HEK293 (cell line): ENCODE measurements around the gene CARM1.

ENCODE experiments used
- BCL6B ChIP-seq: fragments of 450-650 bp; formaldehyde crosslinking; IDR thresholded peaks from 2 replicates; pipeline ENCODE4 v1.5.1; 2017; ENCODE audit warnings: missing biosample characterization, missing genetic modification characterization
- IKZF3 ChIP-seq: fragments of 450-650 bp; IDR thresholded peaks from 2 replicates; pipeline ENCODE4 v1.5.0; 2018; ENCODE audit warnings: missing biosample characterization, mild to moderate bottlenecking, missing genetic modification characterization, moderate library complexity
- KLF7 ChIP-seq: fragments of 450-650 bp; formaldehyde crosslinking; IDR thresholded peaks from 2 replicates; pipeline ENCODE4 v1.5.1; 2016; ENCODE audit warnings: missing biosample characterization, missing genetic modification characterization, borderline replicate concordance
- KLF8 ChIP-seq: fragments of 450-650 bp; formaldehyde crosslinking; IDR thresholded peaks from 2 replicates; pipeline ENCODE4 v1.5.1; 2016; ENCODE audit warnings: missing biosample characterization, missing genetic modification characterization
- OVOL3 ChIP-seq: fragments of 450-650 bp; formaldehyde crosslinking; IDR thresholded peaks from 2 replicates; pipeline ENCODE4 v1.5.1; 2016; ENCODE audit warnings: missing biosample characterization, missing genetic modification characterization
- PRDM4 ChIP-seq: fragments of 450-650 bp; formaldehyde crosslinking; IDR thresholded peaks from 2 replicates; pipeline ENCODE4 v1.5.1; 2017; ENCODE audit warnings: missing biosample characterization, missing genetic modification characterization
- SCRT1 ChIP-seq: fragments of 450-650 bp; formaldehyde crosslinking; IDR thresholded peaks from 2 replicates; pipeline ENCODE4 v1.5.1; 2016; ENCODE audit warnings: missing biosample characterization, missing genetic modification characterization, borderline replicate concordance
- SP3 ChIP-seq: fragments of 450-650 bp; formaldehyde crosslinking; IDR thresholded peaks from 2 replicates; pipeline ENCODE4 v1.5.1; 2016; ENCODE audit warnings: missing biosample characterization, missing genetic modification characterization
- TRIM28 ChIP-seq: IDR thresholded peaks from 2 replicates; pipeline ENCODE4 v1.6.1; 2011; ENCODE audit warnings: low read length, control low read depth, borderline replicate concordance
- ZBTB10 ChIP-seq: fragments of 450-650 bp; formaldehyde crosslinking; IDR thresholded peaks from 2 replicates; pipeline ENCODE4 v1.5.1; 2016; ENCODE audit warnings: missing biosample characterization, missing genetic modification characterization
- ZBTB8A ChIP-seq: fragments of 450-650 bp; formaldehyde crosslinking; IDR thresholded peaks from 2 replicates; pipeline ENCODE4 v1.5.1; 2016; ENCODE audit warnings: missing biosample characterization, missing genetic modification characterization
- ZEB2 ChIP-seq: fragments of 450-650 bp; formaldehyde crosslinking; IDR thresholded peaks from 2 replicates; pipeline ENCODE4 v1.5.1; 2016; ENCODE audit warnings: missing biosample characterization, missing genetic modification characterization
- ZNF274 ChIP-seq, 2 experiments: fragments of 200-500 bp in 1 of 2; fragments of 450-650 bp in 1 of 2; sonication (Bioruptor generic) in 1 of 2; formaldehyde crosslinking in 1 of 2; IDR thresholded peaks; 2 replicates each; pipeline versions ENCODE4 v1.5.1 to v1.6.1; 2014 to 2016; ENCODE audit warnings: borderline replicate concordance in 1 of 2, inconsistent platforms in 1 of 2, low read length in 1 of 2, missing biosample characterization in 1 of 2, missing genetic modification characterization in 1 of 2
- ZNF449 ChIP-seq: fragments of 450-650 bp; formaldehyde crosslinking; IDR thresholded peaks from 2 replicates; pipeline ENCODE4 v1.5.1; 2017; ENCODE audit warnings: missing biosample characterization, mild to moderate bottlenecking, missing genetic modification characterization, moderate library complexity
- ZNF610 ChIP-seq: fragments of 450-650 bp; formaldehyde crosslinking; IDR thresholded peaks from 2 replicates; pipeline ENCODE4 v1.5.1; 2016; ENCODE audit warnings: missing biosample characterization, missing genetic modification characterization, borderline replicate concordance
- ZNF629 ChIP-seq: fragments of 450-650 bp; formaldehyde crosslinking; IDR thresholded peaks from 2 replicates; pipeline ENCODE4 v1.5.1; 2017; ENCODE audit warnings: missing biosample characterization, missing genetic modification characterization
- ZNF639 ChIP-seq: fragments of 450-650 bp; formaldehyde crosslinking; IDR thresholded peaks from 2 replicates; pipeline ENCODE4 v1.5.1; 2016; ENCODE audit warnings: missing biosample characterization, missing genetic modification characterization
- ZNF660 ChIP-seq: fragments of 450-650 bp; IDR thresholded peaks from 2 replicates; pipeline ENCODE4 v1.5.1; 2018; ENCODE audit warnings: missing biosample characterization, mild to moderate bottlenecking, missing genetic modification characterization
- ZNF664 ChIP-seq: fragments of 450-650 bp; formaldehyde crosslinking; IDR thresholded peaks from 2 replicates; pipeline ENCODE4 v1.5.1; 2016; ENCODE audit warnings: missing biosample characterization, missing genetic modification characterization
- ZNF692 ChIP-seq: fragments of 450-650 bp; formaldehyde crosslinking; IDR thresholded peaks from 2 replicates; pipeline ENCODE4 v1.5.1; 2016; ENCODE audit warnings: missing biosample characterization, missing genetic modification characterization
- ZNF701 ChIP-seq: fragments of 450-650 bp; formaldehyde crosslinking; IDR thresholded peaks from 2 replicates; pipeline ENCODE4 v1.5.1; 2016; ENCODE audit warnings: missing biosample characterization, missing genetic modification characterization
- ZNF76 ChIP-seq: fragments of 450-650 bp; formaldehyde crosslinking; IDR thresholded peaks from 2 replicates; pipeline ENCODE4; 2016; ENCODE audit warnings: low read depth, missing biosample characterization, missing genetic modification characterization, borderline replicate concordance
- ZNF785 ChIP-seq: fragments of 450-650 bp; formaldehyde crosslinking; IDR thresholded peaks from 2 replicates; pipeline ENCODE4 v1.5.1; 2016; ENCODE audit warnings: missing biosample characterization, missing genetic modification characterization
- ZNF843 ChIP-seq: fragments of 450-650 bp; formaldehyde crosslinking; IDR thresholded peaks from 2 replicates; pipeline ENCODE4 v1.5.1; 2016; ENCODE audit warnings: missing biosample characterization, missing genetic modification characterization
- ZSCAN18 ChIP-seq: fragments of 450-650 bp; formaldehyde crosslinking; IDR thresholded peaks from 2 replicates; pipeline ENCODE4 v1.5.1; 2016; ENCODE audit warnings: missing biosample characterization, missing genetic modification characterization

CARM1 gene

GRCh38 chr19:10836479-10837330, 34.6 kb upstream of the CARM1 start (continued):
- TF ChIP-seq ZNF449 (tag by site-specific recombination) (0 out of 2 replicates have a peak, but pooled peaks have one; percentile 34), ZNF785 (0 out of 2 replicates have a peak, but pooled peaks have one; percentile 37), ZEB2 (tag by site-specific recombination) (no peak; the same call in 1 of the 2 replicates), ZSCAN18 (tag by site-specific recombination) (no peak; the same call in 1 of the 2 replicates), ZNF610 (tag by site-specific recombination) (peak; percentile 80; the same call in 1 of the 2 replicates), ZNF629 (tag by site-specific recombination) (0 out of 2 replicates have a peak, but pooled peaks have one; percentile 67), ZBTB8A (peak; percentile 94), ZNF701 (no peak), IKZF3 (no peak), KLF7 (peak; percentile 98), ZNF660 (tag by site-specific recombination) (0 out of 2 replicates have a peak, but pooled peaks have one; percentile 9), KLF8 (tag by site-specific recombination) (peak; percentile 76), SP3 (tag by site-specific recombination) (peak; percentile 63), BCL6B (tag by site-specific recombination) (no peak), ZNF76 (tag by site-specific recombination) (peak; percentile 93), SCRT1 (peak; percentile 87), ZNF692 (tag by site-specific recombination) (peak; percentile 92), ZNF274 (IDR thresholded peaks at IDR 0.05; ENCODE audit: low read length) (no peak), ZNF274 (tag by site-specific recombination; IDR thresholded peaks at IDR 0.05; ENCODE audit: borderline replicate concordance) (no peak), TRIM28 (peak; percentile 67), OVOL3 (tag by site-specific recombination) (0 out of 2 replicates have a peak, but pooled peaks have one; percentile 19), ZNF664 (tag by site-specific recombination) (peak; percentile 17; the same call in 1 of the 2 replicates), ZBTB10 (tag by site-specific recombination) (peak; percentile 71; the same call in 1 of the 2 replicates), ZNF843 (no peak), ZNF639 (tag by site-specific recombination) (peak; percentile 56), PRDM4 (peak; percentile 18; the same call in 1 of the 2 replicates)
